Measurements from ENCODE around the gene GLI3.

DNA sequence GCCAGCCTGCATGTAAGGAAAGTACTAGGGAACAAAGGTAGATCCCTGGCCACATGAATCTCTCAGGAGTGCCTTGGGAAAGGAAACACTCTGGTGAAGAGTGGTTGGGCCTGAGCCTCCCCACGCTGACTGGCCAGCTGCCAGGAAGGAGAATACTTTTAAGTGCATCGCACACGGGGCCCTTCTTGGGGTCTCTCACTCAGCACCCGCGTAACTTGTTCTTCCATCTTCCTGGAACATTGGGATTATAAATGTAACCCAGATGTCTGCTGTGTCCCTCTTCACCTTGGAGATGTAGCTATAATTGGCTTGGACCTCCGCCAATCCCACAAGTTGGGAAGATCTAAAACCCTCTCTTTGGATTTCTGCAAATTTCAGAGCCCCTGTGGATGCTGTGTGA lies 4.4 kb upstream of the GLI3 start:
- TF ChIP-seq SRF (IDR thresholded peaks at IDR 0.05; ENCODE audit: low read depth in 2 of 2, low read length in 2 of 2) (no peak), CEBPB (IDR thresholded peaks at IDR 0.05; ENCODE audit: borderline replicate concordance in 1 of 2, low read depth in 2 of 2, low read length in 2 of 2) (no peak), CTCF (IDR thresholded peaks at IDR 0.05 in 2 of 3, conservative IDR thresholded peaks at IDR 0.05 in 1 of 3; ENCODE audit: control insufficient read depth in 2 of 3, extremely low read depth in 1 of 3, insufficient read depth in 1 of 3, low read depth in 3 of 3, low read length in 3 of 3) (no peak), NBN (IDR thresholded peaks at IDR 0.05) (no peak), REST (IDR thresholded peaks at IDR 0.05; ENCODE audit: low read depth, low read length) (no peak), POLR2AphosphoS5 (IDR thresholded peaks at IDR 0.05; ENCODE audit: low read length) (no peak), SUZ12 (IDR thresholded peaks at IDR 0.05; ENCODE audit: unreplicated experiment) (no peak), SIN3A (IDR thresholded peaks at IDR 0.05; ENCODE audit: low read depth, low read length) (no peak), NR2C2 (IDR thresholded peaks at IDR 0.05; ENCODE audit: borderline replicate concordance, control insufficient read depth, insufficient read length, low read depth) (no peak), EP300 (IDR thresholded peaks at IDR 0.05; ENCODE audit: borderline replicate concordance in 1 of 2, control insufficient read depth in 1 of 2, low read depth in 2 of 2, low read length in 2 of 2) (no peak), GABPA (IDR thresholded peaks at IDR 0.05; ENCODE audit: low read depth) (no peak), HDAC2 (IDR thresholded peaks at IDR 0.05) (no peak), RUNX3 (IDR thresholded peaks at IDR 0.05; ENCODE audit: low read length) (no peak), POLR2A (IDR thresholded peaks at IDR 0.05; ENCODE audit: low read depth, low read length) (no peak)

Measured in GM12878 (cell line).